Psoas muscle (tissue), 8 donors: Measurements from ENCODE around the gene ZNF419. TPM values are rescaled to one million over a fixed set of nuclear protein-coding genes. Genes with fewer than 3 reads are reported as not detected.
A peak's percentile ranks its signal among the peaks of the same experiment; 100 is the strongest.
"Not testable (repeated sequence)": the region's sequence is repeated elsewhere in the genome, so short reads cannot be mapped to it uniquely, and the experiment has no call there.

Experiments used
- ATAC-seq, 4 donors: fragments of 200-7000 bp; cut with Tn5 transposase; one replicate each; pipeline ENCODE4 v1.9.1; 2020; ENCODE audit warnings: moderate library complexity in 3 of 4, mild to moderate bottlenecking in 2 of 4
- DNase-seq, 2 donors: peaks; one replicate each; pipeline ENCODE4 v3.0.0-alpha.2; 2020
- H3K27ac ChIP-seq: fragments of 200-600 bp; one replicate; pipeline ENCODE4 v1.8.0; 2022
- H3K27me3 ChIP-seq, 3 donors: fragments of 200-600 bp in 1 of 3; one replicate each; pipeline versions ENCODE4 v1.6.1 to v1.8.0; 2013 to 2022; ENCODE audit warnings: low read length in 2 of 3, mild to moderate bottlenecking in 2 of 3, moderate library complexity in 1 of 3; ENCODE audit not compliant: insufficient read depth in 3 of 3
- H3K36me3 ChIP-seq, 2 donors: fragments of 200-600 bp in 1 of 2; one replicate each; pipeline versions ENCODE4 v1.6.1 to v1.8.0; 2013 to 2022; ENCODE audit warnings: low read depth in 1 of 2, mild to moderate bottlenecking in 1 of 2, moderate library complexity in 1 of 2; ENCODE audit not compliant: insufficient read depth in 1 of 2
- H3K4me1 ChIP-seq: fragments of 200-600 bp; one replicate; pipeline ENCODE4 v1.8.0; 2022
- H3K4me3 ChIP-seq: fragments of 200-600 bp; one replicate; pipeline ENCODE4 v1.8.0; 2022; ENCODE audit warnings: mild to moderate bottlenecking
- H3K9me3 ChIP-seq: fragments of 200-600 bp; one replicate; pipeline ENCODE4 v1.8.0; 2022
- CTCF ChIP-seq: fragments of 200-600 bp; IDR thresholded peaks from one replicate; pipeline ENCODE4 v1.8.0; 2022; ENCODE audit warnings: antibody characterized with exemption
- WGBS, 3 donors: extraction: QIAGEN DNeasy Blood & Tissue Kit; methylation state at CpG; one replicate each; pipeline versions ENCODE4 v1.1.6 to v1.1.7; 2013; 5-methylcytosine and 5-hydroxymethylcytosine counted together
- intact Hi-C, 2 donors: fragments of 100-400 bp; cut with DNase I; formaldehyde crosslinking; loops; one replicate each; pipeline versions ENCODE4 v1.11.0 to v1.14.2; 2022
- polyA plus RNA-seq, 3 donors: library from polyadenylated mRNA; stranded (reverse); fragments of 200-250 nt; gene quantifications; one replicate each; pipeline ENCODE4 v1.2.3, GENCODE V29; 2013
- total RNA-seq, 4 donors: library from RNA; stranded (reverse); fragmentation: NEBNext Ultra II Directional in 2 of 4; extraction: Animal tissue kit (Norgen Biotek cat#: 25700) in 2 of 4; gene quantifications; one replicate each; pipeline versions ENCODE4 v1.2.1 to v1.2.4, GENCODE V29; 2021 to 2023
- donor health status: healthy with polysubstance abuse.
- donor health status: DM: no; HTN: no; CAD: no; lungs with moderate emphysema.
- donor health status: Bipolar disorder and iron deficiency.
- donor health status: healthy.
- donor health status: DM: yes; HTN: yes; CAD: no.
- donor health status: DM: no; HTN: no; CAD: no.
- donor health status: DM: no; HTN: no; CAD: no.
- donor health status: DM: yes; HTN: yes; CAD: no.

The ZNF419 gene
- total and polyA plus RNA-seq, 7 donors = 4.1 to 24.4 (median 6.9) TPM

- Histone ChIP-seq H3K36me3 (peaks cover 22 to 38% of the 10 kb centered on the region in 2 donors), H3K27me3 (no peaks in the 10 kb centered on the region), H3K4me1 (no peaks in the 10 kb centered on the region), H3K27ac (no peak overlapping the region), H3K9me3 (peaks cover 86% of the 10 kb centered on the region), H3K4me3 (no peak overlapping the region)
- no peak for ATAC-seq
- TF ChIP-seq CTCF = no peak
- no peak for DNase-seq
- WGBS, 3 donors = 97 to 100% (median 98%) methylated on average over 4 of the region's 4 CpGs
- intact Hi-C loops = no loop called here
These were observed 13.9 kb upstream of the ZNF419 start for GRCh38 chr19:57473646-57474045.

- DNase-seq (peak; percentile 89 to 93), ATAC-seq (peak; percentile 100)
- Histone ChIP-seq H3K27me3 (no peaks in the 10 kb centered on the region), H3K36me3 (peaks cover 22 to 38% of the 10 kb centered on the region in 2 donors), H3K4me1 (no peaks in the 10 kb centered on the region), H3K4me3 (peak within 1 kb of the TSS; percentile 91), H3K27ac (peak within 1 kb of the TSS; percentile 85), H3K9me3 (peaks cover 69% of the 10 kb centered on the region)
- WGBS, 3 donors = 5 to 9% (median 7%) methylated on average over 38 of the region's 38 CpGs
- intact Hi-C loops = no loop called here
- TF ChIP-seq CTCF = peak; percentile 48
These were observed 10.2 kb upstream of the ZNF419 start, which contains the start of gene ZNF772 for GRCh38 chr19:57477191-57478008. TSS of gene ZNF772 (minus strand) at chr19:57477566. CDS start at chr19:57477309, 257 bp downstream.

DNA sequence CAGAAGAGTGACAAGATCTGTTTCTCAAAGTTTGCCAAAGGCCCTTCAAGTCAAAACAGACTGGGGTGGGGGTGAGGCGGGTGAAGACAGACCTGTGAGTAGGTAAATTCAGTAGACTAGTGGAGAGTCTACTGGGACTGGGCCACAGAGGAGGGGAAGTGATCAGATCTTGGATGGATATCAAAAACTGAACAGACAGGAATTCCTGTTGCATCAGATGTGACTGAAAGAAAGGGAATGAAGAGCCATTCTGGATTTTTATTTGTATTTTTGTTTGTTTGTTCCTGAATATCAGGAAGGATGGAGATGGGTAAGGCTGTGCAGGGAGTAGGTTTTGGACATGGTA lies 722 bp downstream of the ZNF419 start:
- H3K27ac ChIP-seq, H3K27me3 ChIP-seq, DNase-seq, H3K9me3 ChIP-seq, H3K4me1 ChIP-seq: not testable (repeated sequence)
- peak overlapping the region; percentile 22 for H3K4me3 ChIP-seq
- ATAC-seq = peak; percentile 21 to 63 (median 30)
- intact Hi-C loops = loop anchor here in 1 of 2 donors (10.0 kb wide), 1 partner anchor 53 kb away; the partner anchor contains the start of gene ZNF749
- H3K36me3 ChIP-seq = peaks cover 7 to 24% of the 10 kb centered on the region in 2 donors
- WGBS, 3 donors = no CpG with 5 or more reads among the region's 1 CpG

DNA sequence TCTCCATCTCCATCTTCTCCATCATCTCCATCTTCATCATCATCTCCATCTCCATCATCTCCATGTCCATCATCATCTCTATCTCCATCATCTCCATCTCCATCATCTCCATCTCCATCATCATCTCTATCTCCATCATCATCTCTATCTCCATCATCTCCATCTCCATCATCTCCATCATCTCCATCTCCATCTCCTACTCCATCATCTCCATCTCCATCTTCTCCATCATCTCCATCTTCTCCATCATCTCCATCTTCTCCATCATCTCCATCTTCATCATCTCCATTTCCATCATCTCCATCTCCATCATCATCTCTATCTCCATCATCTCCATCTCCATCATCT lies 11.8 kb downstream of the ZNF419 start:
- H3K36me3 ChIP-seq, H3K4me1 ChIP-seq, intact Hi-C loops, DNase-seq, ATAC-seq, H3K27ac ChIP-seq, H3K27me3 ChIP-seq: not testable (repeated sequence)
- Histone ChIP-seq H3K4me3 (peak overlapping the region; percentile 81), H3K9me3 (peaks cover 15% of the 10 kb centered on the region)

GRCh38 chr19:57499680-57500395 lies 12.3 kb downstream of the ZNF419 start, which contains the start of gene ZNF773:
TSS of gene ZNF773 (plus strand) at chr19:57499938. CDS start at chr19:57500081, 143 bp downstream.
- H3K4me1 ChIP-seq, H3K36me3 ChIP-seq, H3K27me3 ChIP-seq: not testable (repeated sequence)
- WGBS, 3 donors = 1% methylated on average over 57 to 60 of the region's 69 CpGs
- peak within 1 kb of the TSS; percentile 81 for H3K4me3 ChIP-seq
- H3K9me3 ChIP-seq = peaks cover 14% of the 10 kb centered on the region
- ATAC-seq (peak; percentile 100), DNase-seq (peak; percentile 98)
- peak within 1 kb of the TSS; percentile 86 for H3K27ac ChIP-seq
- intact Hi-C loops = loop anchor here in 1 of 2 donors (1.0 kb wide), 1 partner anchor 44 kb away; no protein-coding TSS in a partner anchor

GRCh38 chr19:57500400-57500799 lies 12.8 kb downstream of the ZNF419 start:
- 0 to 3% (median 0%) methylated on average over 1 of the region's 4 CpGs for WGBS, 3 donors
- Histone ChIP-seq H3K4me3 (peak overlapping the region; percentile 81), H3K9me3 (peaks cover 10% of the 10 kb centered on the region), H3K36me3 (peaks cover 3 to 13% of the 10 kb centered on the region in 2 donors)
- not testable (repeated sequence) for H3K4me1 ChIP-seq, DNase-seq, H3K27ac ChIP-seq, H3K27me3 ChIP-seq
- peak; percentile 29 to 40 (median 36) for ATAC-seq
- intact Hi-C loops = loop anchor here in 1 of 2 donors (1.0 kb wide), 1 partner anchor 44 kb away; no protein-coding TSS in a partner anchor
